ENCODE results near the gene EDN2.

The EDN2 gene

DNA sequence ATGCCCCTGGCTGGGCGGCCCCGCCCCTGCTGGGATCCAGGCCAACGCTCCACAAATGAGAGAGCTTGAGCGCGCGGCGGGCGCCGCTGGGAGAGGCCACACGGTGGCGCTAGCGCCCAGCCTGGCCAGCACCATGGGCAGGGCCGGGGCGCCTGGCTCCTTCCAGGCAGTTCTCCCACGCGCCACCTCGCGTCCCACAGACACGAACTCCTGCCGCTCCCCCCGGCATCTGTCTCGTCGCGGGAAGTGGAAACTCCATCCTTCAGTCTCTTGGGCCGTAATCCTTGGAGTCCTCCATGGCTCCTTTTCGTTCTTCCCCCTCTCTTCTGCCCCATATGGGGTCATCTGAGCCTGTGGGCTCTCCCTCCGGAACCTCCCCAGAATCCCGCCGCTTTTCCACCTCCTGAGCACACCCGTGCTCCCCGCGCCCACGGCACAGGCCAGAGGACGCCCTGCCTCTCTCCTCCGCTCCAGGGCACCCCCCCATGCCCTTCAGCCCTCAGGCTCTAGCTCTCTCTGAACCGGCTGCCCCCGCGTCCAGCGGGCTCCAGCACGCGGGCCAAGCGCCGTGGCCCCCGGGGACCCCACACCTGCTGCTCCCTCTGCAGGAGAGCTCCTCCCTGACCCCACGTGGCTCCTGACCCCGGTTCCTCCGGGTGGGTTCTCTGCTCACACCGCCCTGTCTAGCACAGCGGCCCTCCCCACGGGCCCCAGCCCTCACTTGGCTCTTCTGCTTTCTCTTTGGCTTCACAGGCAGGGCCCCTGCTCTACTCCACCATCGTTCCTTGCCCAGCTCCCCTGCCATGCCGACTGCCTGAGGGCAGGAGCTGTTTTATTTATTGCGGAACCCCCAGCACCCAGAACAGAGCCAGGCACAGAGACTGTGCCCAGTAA, 31.9 kb upstream of the EDN2 start:
- DNase-seq = peak; percentile 73

- no peak for DNase-seq
Observed at GRCh38 chr1:41515778-41516167, 31.3 kb upstream of the EDN2 start.

DNA sequence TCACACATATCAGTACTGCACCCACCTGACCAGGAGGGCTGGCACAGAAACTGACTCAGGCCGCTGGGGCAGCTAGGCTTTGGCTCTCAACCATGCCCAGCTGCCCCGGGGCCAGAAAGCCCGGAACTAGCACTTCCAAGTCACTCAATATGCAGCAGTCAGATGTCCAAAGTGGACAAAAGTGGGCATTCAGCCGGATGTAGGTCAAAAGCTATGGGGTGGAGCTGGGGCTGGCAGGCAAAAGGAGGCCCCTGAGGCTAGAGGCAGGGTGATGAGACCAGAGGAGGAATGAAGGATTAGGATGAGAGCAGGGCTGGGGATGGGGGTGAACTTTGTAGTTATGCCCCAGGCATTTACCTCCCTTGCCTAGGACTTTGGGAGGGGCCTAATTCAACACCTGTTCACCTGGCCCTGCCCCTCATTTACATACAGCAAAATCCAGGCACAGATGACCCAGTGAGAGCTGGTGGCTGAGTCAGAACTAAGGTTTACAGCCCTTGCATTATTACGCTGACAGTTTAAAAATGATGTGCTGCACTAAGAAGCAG, 30.7 kb upstream of the EDN2 start:
- no peak for DNase-seq

GRCh38 chr1:41514381-41514780, 29.9 kb upstream of the EDN2 start:
- no peak for DNase-seq

DNA sequence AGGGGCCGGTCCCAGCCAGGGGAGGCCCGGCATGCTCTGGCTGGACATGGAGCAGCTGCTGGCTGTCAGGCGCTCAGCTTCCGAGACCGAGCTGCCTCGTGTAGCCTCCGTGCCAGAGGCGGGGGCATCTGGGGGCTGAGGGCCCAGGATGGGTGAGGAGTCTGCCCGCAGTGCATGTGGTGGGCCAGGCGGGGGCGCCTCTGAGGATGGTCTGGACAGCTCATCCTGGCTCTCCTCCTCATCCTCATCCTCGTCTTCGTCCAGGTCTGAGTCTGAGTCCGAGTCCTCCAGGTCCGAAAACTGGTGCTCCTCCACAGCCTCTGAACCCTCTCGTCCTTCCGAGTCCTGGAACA, 28.9 kb upstream of the EDN2 start:
- peak; percentile 29 for DNase-seq

- DNase-seq = no peak
Observed at GRCh38 chr1:41512701-41513382, 28.4 kb upstream of the EDN2 start.

- no peak for DNase-seq
Observed at GRCh38 chr1:41511239-41511540, 26.7 kb upstream of the EDN2 start.

DNA sequence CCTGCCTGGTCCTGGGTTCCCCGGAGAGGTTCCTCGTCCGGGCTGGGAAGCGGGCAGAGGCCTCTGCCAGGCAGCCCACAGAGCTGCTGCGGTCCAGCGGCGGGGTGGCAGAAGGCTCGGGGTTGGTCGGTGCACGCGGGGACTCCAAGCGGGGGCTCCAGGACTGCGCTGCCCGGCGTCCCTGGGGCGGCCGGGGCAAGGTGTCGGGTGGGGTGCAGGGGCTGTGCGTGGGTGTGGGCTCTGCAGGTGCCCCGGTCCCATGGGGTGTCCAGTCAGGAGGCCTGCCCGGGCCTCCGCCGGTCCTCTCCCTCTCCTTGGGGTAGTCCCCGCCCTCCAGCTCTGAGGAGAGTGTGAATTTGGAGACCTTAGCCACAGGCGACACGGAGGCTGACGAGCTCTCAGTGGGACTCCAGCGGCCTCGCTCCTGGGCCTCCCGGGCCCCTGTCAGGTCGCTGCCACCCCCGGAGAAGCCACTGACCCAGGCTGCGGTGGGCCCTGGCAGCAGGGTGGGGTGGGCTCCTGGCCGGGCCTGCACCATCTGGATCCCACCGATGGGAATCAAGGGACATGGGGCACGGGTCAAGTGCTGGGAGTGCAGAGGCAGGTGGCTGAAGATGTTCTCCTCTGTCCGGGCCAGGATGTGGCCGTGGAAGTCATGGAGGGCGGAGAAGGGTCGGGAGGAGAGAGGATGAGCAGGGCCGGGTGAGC, 26.2 kb upstream of the EDN2 start:
- no peak for DNase-seq

DNA sequence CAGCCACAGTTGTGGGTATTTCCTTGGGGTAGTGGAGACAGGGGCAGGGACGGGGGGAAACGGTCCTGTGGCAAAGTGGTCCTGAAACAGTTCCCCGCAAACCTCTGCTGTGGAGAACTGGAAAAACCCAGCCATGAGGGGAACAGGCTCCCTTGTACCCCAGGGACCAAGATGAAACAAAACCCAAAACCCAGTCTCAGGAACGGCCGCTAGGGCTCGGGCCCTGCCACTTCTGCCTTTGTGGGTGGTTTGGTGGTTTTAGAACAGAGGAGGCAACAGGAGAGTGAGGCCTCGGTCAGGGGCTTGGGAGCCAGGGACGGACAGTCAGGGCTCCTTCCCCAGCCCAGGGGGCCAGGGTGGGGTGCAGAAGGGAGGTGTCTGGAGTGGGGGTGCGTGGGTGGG, 24.8 kb upstream of the EDN2 start:
- DNase-seq = no peak

DNA sequence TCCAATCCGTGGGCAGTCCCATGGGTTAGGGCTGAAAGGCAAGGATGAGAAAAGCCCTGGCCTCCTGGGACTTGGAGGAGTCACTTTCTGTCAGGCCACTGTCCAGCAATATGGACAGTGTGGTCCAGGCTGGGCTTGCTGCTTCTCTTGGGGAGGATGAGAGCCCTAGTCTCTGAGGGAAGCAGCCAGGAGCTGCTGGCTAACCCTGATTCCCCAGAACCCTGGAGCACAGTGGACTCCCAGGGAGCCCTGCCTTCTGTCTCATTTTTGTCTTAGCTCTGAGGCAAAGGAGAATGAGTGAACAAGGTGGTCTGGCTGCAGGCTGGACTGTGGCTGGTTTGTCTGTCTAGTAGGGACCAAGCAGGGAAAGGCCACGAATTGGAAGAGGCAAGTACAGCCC, 23.8 kb upstream of the EDN2 start:
- DNase-seq = no peak

DNA sequence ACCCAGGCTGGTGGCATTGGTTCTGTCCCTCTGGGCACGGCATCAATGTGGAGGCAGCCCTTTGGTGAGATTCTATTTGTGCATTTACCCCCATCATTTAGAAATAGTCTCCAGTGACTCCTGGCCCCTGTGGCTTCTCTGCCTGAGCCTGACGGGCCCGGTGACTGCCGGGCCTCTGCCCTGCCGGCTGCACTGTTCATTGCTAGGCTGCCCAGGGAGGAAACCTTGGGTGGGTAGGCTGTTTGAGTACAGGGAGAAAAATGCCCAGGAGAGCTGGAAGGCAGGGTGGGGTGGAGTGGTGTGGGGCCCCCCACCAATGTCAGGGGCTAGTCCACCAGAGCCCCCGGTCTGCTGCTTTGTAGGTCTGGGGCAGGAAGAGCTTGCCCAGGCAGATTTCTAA, 23.4 kb upstream of the EDN2 start:
- no peak for DNase-seq

GRCh38 chr1:41507110-41507720, 22.7 kb upstream of the EDN2 start:
- DNase-seq = no peak

- no peak for DNase-seq
Observed at GRCh38 chr1:41504114-41505035, 19.9 kb upstream of the EDN2 start.

- no peak for DNase-seq
Observed at GRCh38 chr1:41503538-41504113, 19.1 kb upstream of the EDN2 start.

GRCh38 chr1:41502912-41503311, 18.4 kb upstream of the EDN2 start:
- DNase-seq = no peak

- no peak for DNase-seq
Observed at GRCh38 chr1:41501581-41501980, 17.1 kb upstream of the EDN2 start.

DNA sequence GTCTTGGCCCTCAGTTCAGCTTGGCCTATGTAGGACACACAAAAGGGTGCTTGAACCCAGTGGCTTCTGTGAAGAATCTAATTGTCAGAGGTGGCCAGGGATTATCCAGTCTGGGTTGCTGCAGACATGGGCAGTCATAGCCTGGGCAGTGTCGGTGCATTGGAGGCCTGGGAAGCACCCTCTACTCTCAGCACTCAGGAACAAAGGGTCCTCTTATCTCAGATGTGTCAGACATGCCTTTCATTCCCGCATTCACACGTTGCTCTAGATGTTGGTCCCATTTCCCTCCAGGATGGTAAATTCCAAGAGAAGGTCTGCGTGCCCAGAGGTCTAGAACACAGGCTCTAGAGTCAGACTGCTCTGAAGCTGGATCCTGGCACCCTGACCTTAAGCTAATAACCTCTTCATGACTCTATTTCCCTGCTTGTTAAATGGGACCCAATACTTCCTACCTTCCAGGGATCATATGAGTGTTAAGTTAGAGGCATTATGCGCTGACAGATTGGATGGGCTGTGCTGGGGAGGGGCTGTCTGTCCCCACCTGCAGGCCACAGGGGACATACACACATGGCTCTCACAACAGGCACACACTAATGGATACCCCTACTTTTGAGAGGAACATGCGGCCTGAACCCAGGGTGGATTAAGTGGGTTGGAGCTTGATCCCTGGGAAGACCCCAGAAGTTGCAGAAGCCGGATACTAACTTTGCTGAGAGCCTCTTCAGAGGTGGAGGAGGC, 16.5 kb upstream of the EDN2 start:
- DNase-seq = no peak

- no peak for DNase-seq
Observed at GRCh38 chr1:41500378-41500777, 15.9 kb upstream of the EDN2 start.

DNA sequence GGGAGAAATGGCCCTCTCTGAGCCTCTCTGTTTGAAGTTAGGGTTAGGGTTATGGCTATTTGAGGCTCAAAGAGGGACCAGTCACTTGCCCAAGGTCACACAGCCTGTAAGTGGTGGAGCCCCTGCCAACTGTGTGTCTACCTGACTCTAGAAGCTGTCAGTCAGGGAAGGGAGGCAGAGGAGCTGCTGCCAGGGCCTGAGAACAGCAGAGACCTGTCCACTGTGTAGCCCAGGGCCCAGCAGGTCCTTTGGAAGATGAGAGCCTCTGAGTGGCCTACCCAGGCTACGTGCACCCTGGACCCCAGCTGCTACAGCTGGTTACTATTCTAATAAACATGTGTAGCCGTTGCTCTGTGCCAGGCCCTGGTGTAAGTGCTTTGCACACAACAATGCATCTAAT, 15.1 kb upstream of the EDN2 start:
- no peak for DNase-seq

DNA sequence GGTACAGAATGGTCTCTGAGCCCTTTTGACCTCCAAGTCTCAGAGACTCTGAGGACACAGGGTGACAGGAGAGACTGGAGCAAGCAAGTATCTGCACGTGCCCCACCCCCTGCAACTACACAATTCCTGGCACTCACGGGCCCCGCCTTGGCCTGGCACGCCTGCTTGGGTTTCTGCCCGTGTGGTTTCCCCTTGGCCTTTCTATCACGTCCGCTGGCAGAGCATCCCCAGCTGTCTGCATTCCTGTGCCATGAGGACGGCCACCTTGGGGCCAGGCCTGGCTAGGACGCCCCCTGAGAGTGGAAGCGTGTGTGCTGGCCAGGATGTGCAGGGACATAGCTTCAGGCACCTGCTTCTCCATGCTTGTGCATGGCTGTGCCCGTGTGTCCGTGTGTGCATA, 14.3 kb upstream of the EDN2 start:
- DNase-seq = no peak

GRCh38 chr1:41498391-41498790, 13.9 kb upstream of the EDN2 start:
- no peak for DNase-seq

All from activated CD4-positive, alpha-beta T cell treated with anti-CD3 and anti-CD28 coated beads, Interleukin-10, Interleukin-2, amounts not matched to agents 100 ng/mL and 50 ng/mL, durations not matched to agents 16 hours and 8 hours (primary cell).